Spleen (tissue), 7 donors: ENCODE data around the gene ORC3.

Experiments used
- CTCF ChIP-seq, 11 experiments: fragments of 200-600 bp in 7 of 11; fragments of 450-650 bp in 4 of 11; sonication (generic) in 4 of 11; IDR thresholded peaks in 8 of 11; conservative IDR thresholded peaks in 3 of 11; 1 replicate in 7 of 11; 2 replicates in 4 of 11; pipeline versions ENCODE4 v1.4.0 to v1.8.0; 2016 to 2021; ENCODE audit warnings: antibody characterized with exemption in 11 of 11, inconsistent platforms in 4 of 11, mild to moderate bottlenecking in 1 of 11
- POLR2AphosphoS5 ChIP-seq, 3 donors: sonication (generic); formaldehyde crosslinking; IDR thresholded peaks; one replicate each; pipeline ENCODE4 v1.5.1; 2017; ENCODE audit warnings: antibody characterized with exemption in 3 of 3
- donor health status: DM: no; HTN: no; CAD: no; lungs with moderate emphysema.
- donor health status: DM: no; HTN: no; CAD: no.
- donor health status: DM: no; HTN: no; CAD: no.

GRCh38 chr6:87692086-87692485 is 102.2 kb downstream of the ORC3 start:
- TF ChIP-seq CTCF (IDR thresholded peaks at IDR 0.05 in 8 of 11, conservative IDR thresholded peaks at IDR 0.05 in 3 of 11) (no peak), POLR2AphosphoS5 (IDR thresholded peaks at IDR 0.05) (no peak)
